ENCODE results near the gene MGST2.

MGST2 gene

DNA sequence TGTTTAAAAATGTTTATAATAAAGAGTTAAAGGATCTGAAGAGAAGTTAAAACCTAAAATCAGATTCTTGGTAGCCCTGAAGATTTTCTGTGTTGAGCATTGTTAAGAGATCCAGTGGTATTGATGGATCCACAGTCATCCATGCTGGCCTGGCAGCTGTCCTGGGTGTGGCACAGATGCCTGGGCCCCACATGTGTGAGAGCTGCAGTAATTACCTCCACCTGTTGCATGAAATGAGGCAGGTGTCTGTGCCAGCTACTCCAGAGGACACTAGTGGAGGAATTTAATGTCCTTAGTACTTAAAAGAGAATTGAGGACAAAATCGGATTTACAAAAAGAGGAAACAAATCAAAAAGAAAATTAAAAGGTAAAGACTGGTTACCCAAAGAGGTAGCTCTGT lies 44.0 kb downstream of the MGST2 start:
- no peak for DNase-seq (ENCODE audit: low read depth)

- no peak for DNase-seq (ENCODE audit: low read depth)
These were observed 44.5 kb downstream of the MGST2 start for GRCh38 chr4:139710073-139710472.

GRCh38 chr4:139711461-139711860 lies 45.8 kb downstream of the MGST2 start:
- DNase-seq (ENCODE audit: low read depth) = no peak

DNA sequence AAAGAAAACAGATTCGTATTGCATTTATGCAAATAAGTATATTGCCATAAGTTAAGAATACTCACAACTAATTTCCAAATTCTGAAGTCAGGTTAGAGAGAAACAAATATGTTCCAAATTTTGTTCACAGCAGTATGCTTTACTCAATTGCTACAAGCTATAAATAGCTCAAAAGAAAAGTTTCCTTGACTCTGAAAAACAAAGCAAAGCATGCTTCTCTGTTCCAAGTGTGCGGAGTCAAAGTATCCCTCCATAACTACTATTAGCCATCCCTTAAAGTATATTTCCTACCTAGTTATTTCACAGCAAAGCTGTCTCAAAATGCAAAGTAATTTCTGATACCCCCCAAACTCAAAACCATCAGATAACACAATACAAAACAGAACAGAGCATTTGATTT lies 47.3 kb downstream of the MGST2 start:
- DNase-seq (ENCODE audit: low read depth) = no peak

- no peak for DNase-seq (ENCODE audit: low read depth)
These were observed 50.2 kb downstream of the MGST2 start for GRCh38 chr4:139715746-139716391.

DNA sequence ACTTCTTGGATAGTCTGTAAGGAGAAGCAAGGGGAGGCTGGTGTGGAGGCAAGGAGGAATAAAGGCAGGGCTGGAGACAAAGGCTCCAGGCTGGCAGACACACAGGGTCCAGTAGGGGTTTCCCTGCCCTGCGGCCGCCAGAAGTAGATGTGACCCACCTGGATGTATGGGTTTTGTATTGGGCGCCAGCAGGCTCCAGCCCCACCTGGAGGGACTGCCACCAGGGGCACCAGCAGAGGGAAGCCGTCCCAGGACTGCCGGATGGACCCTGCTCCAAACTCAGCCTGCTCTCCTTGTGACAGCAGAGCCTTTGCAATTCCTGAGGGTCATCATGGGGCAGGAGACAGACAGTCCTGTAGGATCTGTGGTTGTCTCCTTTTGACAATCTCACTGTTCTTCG lies 52.7 kb downstream of the MGST2 start:
- no peak for DNase-seq (ENCODE audit: low read depth)

GRCh38 chr4:139718833-139719232 lies 53.2 kb downstream of the MGST2 start:
- DNase-seq (ENCODE audit: low read depth) = no peak

GRCh38 chr4:139719381-139720101 lies 53.9 kb downstream of the MGST2 start:
- no peak for DNase-seq (ENCODE audit: low read depth)

DNA sequence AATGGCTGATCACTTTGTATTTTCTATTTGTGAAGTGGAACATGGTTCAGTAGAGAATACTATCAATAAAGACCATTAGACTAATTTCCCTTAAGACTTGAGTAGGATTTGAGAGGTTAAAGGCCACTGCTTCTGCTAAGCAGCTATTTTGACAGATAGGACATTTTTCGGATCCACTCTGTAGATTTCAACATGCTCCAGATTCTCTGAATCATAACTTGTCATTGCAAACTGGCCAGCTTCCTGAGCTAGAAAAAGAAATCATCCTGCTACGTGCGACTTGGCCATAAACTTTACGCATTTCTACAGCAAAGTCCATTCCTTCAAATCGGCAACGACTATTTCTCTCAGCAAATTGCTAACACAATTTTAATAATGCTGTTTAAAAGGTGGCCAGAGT lies 55.2 kb downstream of the MGST2 start:
- DNase-seq (ENCODE audit: low read depth) = no peak

- no peak for DNase-seq (ENCODE audit: low read depth)
These were observed 56.2 kb downstream of the MGST2 start for GRCh38 chr4:139721789-139722188.

DNA sequence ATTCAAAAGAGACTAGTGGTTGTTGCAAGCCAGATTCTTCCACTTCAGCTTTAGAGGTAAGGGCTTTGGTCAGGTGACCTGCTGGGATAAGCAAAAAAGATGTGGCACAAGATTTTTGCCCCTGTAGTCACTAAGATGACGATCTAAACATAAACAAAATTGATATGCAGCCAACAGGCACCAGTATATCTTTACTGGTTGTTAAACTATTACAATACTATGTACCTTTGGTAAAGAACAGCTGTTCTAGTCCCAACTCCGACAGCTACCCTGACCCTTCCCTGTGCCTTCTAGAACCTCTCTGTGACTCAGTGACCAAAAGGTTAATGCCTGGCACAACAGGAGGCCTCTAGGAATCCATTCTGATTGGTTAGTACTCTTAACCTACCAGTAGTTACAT lies 59.6 kb downstream of the MGST2 start:
- DNase-seq (ENCODE audit: low read depth) = no peak

DNA sequence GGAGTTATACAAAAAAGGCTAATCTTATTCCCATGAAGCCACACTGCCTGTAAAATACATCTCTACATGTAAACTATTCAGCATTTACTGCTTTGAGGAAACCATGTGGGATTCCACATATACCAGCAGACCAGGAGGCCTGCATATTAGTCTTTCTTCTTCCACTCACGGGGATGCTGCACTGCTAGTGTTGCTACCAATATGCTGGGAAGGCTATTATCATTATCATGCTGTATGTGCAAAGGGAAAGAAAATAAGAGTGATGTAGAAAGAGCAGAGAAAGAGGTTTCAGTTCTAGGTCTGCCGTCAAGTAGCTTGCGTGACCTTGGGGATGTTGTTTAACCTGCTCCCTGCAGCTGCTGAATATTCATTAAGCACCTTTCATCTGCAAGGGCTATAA lies 61.0 kb downstream of the MGST2 start:
- no peak for DNase-seq (ENCODE audit: low read depth)

DNA sequence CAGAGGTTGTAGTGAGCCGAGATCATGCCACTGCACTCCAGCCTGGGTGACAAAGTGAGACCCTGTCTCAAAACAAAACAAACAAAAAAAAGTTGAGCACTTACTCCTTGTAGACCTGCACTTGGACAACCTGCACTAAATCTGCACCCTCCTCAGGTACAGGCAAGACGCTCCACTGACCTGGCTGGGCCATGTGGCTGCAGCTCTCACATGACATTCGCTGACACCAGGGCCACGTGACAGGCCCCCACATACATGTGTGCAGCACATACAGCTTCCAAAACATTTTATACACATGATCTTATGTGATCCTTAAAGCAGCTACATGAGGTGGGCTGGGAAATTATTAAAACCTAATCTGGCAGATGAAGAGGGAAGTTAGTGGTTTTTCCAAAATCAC lies 62.5 kb downstream of the MGST2 start:
- no peak for DNase-seq (ENCODE audit: low read depth)

GRCh38 chr4:139728840-139729239 lies 63.2 kb downstream of the MGST2 start:
- DNase-seq (ENCODE audit: low read depth) = no peak

DNA sequence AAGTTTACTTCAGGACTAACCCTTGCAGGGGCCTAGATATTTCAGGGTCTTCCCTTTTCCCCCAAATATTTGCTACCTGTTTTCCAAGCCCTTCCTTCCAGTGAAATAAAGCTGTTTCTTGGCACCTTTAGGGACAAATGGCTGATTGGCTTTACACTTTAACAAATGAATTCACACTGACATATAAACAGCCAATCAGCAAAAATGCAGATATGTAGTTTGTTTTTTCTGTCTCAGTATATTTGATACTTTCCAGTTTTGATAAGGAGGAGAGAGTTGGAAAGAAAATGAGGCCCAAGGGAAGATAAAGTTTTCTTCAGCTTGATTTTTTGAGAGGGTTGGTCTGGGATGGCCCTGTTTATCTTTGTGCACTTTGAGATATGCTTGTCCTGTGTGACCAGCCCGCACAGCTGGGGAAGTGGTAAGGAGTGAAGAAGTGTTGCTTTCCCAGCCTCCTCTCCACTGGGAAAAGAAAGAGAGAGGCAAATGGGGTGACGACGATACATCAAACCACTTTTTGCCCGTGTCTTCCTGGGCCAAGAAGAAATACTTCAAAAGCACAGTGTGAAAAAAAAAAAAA lies 67.5 kb downstream of the MGST2 start:
- DNase-seq (ENCODE audit: low read depth) = no peak

DNA sequence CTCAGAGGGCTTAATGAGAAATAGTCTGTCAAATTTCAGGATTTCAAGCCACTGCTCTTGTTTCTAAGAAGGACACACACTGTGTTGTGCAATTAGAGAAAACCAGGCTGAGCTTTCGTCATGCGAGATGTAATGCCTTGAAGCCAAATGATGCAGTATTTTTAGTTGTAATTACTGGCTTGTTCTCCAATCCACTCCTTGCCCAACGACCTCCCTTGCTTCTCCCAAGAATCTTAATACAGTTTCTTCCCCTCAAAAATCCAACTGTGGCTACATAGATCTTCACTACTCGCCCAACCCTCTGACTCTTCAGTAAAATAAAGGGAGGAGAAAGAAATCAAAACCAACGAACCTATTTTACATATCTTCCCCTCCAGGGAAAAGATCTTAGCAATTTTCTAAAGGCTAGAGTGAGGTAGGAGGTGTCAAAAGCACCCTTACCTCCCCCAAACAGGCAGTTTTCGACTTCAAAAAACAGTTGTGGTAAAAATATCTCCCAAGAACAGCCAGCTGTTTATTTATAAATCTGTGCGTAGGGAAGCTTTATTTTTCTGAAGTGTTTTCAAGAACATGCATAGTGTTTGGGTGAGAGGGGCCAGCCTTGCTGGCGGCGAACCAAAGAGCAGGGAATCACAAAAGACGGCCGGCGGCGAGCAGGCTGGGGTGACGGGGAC lies 68.7 kb downstream of the MGST2 start:
- no peak for DNase-seq (ENCODE audit: low read depth)

DNA sequence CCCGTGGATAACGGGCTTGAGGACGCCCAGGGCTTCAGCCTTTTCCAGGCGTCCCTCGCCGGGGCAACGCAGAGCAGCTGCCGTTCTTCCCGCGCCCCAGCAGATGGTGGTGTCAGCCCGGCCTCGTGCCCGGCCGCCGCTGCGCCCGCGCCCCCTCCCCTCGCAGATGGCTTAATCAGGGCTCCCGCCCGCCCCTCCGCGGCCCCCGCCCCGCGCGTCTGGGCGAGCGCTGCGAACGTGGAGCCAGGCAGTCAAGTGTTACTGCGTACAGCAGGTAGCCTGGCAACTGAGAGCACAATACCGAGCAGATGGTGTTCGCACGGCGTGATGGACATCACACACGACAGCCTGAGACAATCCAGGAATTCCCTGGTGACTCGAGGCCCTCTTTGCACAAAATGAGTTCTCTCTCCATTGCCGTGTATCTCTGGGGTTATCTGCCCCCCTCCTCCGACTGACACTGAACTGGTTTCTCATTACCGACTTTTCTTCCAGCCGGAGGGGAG lies 69.3 kb downstream of the MGST2 start:
- DNase-seq (ENCODE audit: low read depth) = peak; percentile 43

DNA sequence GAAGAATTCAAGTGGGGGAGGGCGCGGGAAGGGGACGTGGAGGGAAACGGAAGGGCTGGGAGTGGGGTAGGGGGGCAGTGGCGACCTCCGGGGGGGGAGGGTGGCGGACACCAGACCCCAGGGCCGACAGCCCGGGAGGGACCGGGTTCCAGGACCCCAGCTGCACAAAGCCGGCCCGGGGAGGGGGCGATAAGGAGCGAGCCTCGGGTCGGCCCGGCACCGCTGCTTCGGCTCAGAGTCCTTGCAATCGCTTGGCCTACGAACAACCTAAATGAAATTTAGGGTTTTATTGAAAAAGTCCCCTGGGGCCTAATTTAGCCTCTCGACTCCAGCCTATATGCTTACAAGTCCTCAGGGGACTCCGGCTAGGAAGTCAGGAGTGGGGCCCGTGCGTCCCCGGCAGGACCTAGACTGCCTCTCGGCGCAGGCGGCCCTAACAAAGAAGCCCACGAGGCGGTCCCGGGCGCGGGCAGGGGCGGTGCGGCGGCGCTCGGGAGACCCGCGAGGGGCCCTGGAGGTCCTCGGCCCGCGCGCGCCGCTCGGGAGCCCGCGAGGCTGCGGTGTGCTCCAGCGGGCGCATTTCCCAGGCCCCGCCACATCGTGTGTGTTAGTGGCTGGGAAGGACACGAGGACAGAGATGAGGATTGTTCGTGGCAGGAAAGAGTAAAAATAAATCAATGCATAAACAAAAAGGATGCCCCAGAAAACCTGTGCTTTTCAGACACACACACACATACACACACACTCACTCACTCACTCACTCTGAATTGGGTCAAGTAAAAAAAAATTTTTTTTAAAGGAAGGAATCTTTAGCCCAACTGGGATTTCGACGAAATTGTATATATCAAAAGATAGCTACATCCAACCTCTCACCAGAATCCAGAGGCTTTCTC lies 70.0 kb downstream of the MGST2 start:
- DNase-seq (ENCODE audit: low read depth) = no peak

- no peak for DNase-seq (ENCODE audit: low read depth)
These were observed 70.6 kb downstream of the MGST2 start for GRCh38 chr4:139736274-139736660.

GRCh38 chr4:139736661-139737060 lies 71.0 kb downstream of the MGST2 start:
- no peak for DNase-seq (ENCODE audit: low read depth)

DNA sequence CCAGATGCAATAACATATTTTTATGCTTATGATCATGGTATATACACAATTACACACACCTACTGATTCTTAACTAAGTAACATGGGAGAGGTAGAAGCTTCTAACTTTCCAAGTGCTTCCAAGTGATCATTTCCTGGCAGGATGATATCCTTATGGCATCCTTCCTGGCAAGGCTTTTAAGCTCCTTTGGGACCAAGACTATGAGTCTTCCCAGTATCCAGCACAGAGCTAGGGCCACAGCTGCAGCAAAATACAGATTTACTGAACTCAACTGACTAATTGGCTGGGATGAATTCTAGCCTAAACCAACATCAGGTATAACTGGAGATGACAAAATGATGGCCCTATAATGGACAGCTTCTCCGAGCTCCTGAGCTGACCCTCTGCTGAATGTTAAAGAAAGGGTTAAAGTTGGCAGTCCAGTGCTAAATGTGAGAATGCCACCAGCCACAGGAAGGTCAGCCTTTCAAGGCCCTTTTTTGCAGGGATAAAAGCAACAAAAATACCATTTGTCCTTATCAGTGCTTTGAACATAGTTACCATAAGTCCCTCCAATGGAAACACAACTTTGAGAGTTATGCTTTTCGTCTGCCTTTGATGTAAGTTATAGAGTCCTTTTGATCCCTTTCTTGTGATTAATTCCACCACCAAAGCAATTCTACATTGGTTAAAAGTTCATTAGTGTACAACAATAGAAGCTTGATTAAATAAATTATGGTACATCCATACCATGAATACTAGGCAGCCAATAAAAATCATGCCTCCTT lies 73.4 kb downstream of the MGST2 start:
- DNase-seq (ENCODE audit: low read depth) = no peak
